HEK293 (cell line): ENCODE measurements around the gene KCNAB2.

Experiments
- CTCF ChIP-seq: fragments of 450-650 bp; formaldehyde crosslinking; IDR thresholded peaks from 2 replicates; pipeline ENCODE4 v1.5.1; 2016; ENCODE audit warnings: missing biosample characterization, missing genetic modification characterization
- HOXA7 ChIP-seq: sonication (generic); formaldehyde crosslinking; IDR thresholded peaks from 2 replicates; pipeline ENCODE4 v1.8.1; 2022; ENCODE audit warnings: missing genetic modification reagents, borderline replicate concordance
- ZBTB20 ChIP-seq: fragments of 450-650 bp; formaldehyde crosslinking; IDR thresholded peaks from 2 replicates; pipeline ENCODE4 v1.5.1; 2016; ENCODE audit warnings: missing biosample characterization, missing genetic modification characterization
- ZNF157 ChIP-seq: fragments of 450-650 bp; formaldehyde crosslinking; IDR thresholded peaks from 2 replicates; pipeline ENCODE4 v1.5.1; 2016; ENCODE audit warnings: missing biosample characterization, missing genetic modification characterization
- ZNF174 ChIP-seq: fragments of 450-650 bp; formaldehyde crosslinking; IDR thresholded peaks from 2 replicates; pipeline ENCODE4 v1.5.0; 2017; ENCODE audit warnings: missing biosample characterization, mild to moderate bottlenecking, missing genetic modification characterization
- ZNF239 ChIP-seq: fragments of 450-650 bp; formaldehyde crosslinking; IDR thresholded peaks from 2 replicates; pipeline ENCODE4 v1.5.1; 2016; ENCODE audit warnings: missing biosample characterization, missing genetic modification characterization
- ZNF558 ChIP-seq: fragments of 450-650 bp; formaldehyde crosslinking; IDR thresholded peaks from 2 replicates; pipeline ENCODE4 v1.5.1; 2016; ENCODE audit warnings: missing biosample characterization, missing genetic modification characterization
- ZNF624 ChIP-seq: fragments of 450-650 bp; formaldehyde crosslinking; IDR thresholded peaks from 2 replicates; pipeline ENCODE4 v1.5.1; 2017; ENCODE audit warnings: missing biosample characterization, missing genetic modification characterization

DNA sequence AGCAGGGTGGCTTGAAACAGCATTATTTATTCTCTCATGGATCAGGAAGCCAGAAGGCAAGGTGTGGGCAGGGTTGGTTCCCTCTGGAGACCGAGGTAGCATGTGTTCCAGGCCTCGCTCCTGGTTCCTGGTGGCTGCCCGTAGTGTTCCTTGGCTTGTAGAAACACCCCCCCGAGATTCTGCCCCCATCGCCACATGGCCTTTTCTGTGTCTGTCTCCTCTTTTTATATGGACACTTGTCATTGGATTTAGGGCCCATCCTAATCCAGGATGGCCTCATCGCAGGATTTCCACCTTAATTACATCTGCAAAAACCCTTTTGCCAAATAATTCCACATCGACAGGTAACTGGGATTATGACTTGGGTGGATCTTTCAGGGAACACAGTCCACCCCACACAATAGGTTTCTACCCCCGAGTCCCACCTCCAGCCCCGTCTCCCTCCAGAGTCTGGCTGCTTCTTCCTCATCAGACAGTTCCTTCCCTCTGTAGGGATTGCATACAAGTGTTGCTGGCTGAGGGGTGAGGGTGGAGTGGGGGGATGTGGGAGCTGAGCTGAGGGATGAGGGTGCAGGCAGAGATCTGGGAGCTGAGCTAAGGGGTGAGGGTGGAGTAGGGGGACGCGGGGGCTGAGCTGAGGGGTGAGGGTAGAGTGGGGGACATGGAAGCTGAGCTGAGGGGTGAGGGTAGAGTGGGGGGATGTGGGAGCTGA is 41.1 kb upstream of the KCNAB2 start:
- no peak for TF ChIP-seq ZNF174
- TF ChIP-seq ZNF558 (tag by site-specific recombination) = no peak
- TF ChIP-seq ZNF624 (tag by site-specific recombination) = no peak
- no peak for TF ChIP-seq ZNF157
- no peak for TF ChIP-seq ZBTB20 (tag by site-specific recombination)
- TF ChIP-seq CTCF (tag by site-specific recombination) = no peak
- TF ChIP-seq ZNF239 (tag by site-specific recombination) = no peak
- no peak for TF ChIP-seq HOXA7 (CRISPR knock-in tag)
